Body of pancreas (tissue), 4 donors: ENCODE results near the gene DPH2.

Experiments
- POLR2A ChIP-seq, 3 donors: fragments of 450-650 bp; IDR thresholded peaks; one replicate each; pipeline ENCODE4 v1.6.1; 2016; ENCODE audit warnings: antibody characterized with exemption in 3 of 3, mild to moderate bottlenecking in 2 of 3
- TF ChIP-seq, protein P1 (sequence below), 7 experiments: fragments of 450-650 bp in 4 of 7; fragments of 200-600 bp in 3 of 7; sonication (generic) in 3 of 7; IDR thresholded peaks; one replicate each; pipeline ENCODE4 v1.5.1; 2016 to 2019; ENCODE audit warnings: antibody characterized with exemption in 7 of 7

DNA sequence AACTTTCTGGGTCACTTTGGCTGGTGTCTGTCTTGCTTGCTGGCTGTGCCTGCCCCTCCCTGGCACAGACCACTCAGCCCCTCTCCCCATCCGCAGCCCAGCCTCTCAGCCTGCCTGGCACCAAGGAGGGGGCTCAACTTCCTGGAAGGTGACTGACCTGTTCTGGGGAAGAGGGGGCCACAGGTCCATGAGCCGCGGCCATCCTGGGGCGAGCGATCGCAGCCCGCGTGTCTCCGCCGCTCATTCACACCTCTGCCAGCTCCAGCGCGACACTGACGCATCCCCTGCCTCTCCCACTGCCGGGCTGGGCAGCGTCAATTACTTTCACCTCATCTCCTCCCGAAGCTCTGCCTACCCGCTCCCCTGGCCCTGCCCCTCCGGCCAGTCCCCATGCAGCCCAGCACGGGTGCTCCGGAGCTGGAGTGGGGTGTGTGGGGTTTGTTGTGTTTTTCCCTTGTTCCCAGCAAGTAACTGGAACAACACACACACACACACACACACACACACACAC lies 47.1 kb downstream of the DPH2 start:
- TF ChIP-seq POLR2A (IDR thresholded peaks at IDR 0.05) = no peak
- TF ChIP-seq, protein P1, sequence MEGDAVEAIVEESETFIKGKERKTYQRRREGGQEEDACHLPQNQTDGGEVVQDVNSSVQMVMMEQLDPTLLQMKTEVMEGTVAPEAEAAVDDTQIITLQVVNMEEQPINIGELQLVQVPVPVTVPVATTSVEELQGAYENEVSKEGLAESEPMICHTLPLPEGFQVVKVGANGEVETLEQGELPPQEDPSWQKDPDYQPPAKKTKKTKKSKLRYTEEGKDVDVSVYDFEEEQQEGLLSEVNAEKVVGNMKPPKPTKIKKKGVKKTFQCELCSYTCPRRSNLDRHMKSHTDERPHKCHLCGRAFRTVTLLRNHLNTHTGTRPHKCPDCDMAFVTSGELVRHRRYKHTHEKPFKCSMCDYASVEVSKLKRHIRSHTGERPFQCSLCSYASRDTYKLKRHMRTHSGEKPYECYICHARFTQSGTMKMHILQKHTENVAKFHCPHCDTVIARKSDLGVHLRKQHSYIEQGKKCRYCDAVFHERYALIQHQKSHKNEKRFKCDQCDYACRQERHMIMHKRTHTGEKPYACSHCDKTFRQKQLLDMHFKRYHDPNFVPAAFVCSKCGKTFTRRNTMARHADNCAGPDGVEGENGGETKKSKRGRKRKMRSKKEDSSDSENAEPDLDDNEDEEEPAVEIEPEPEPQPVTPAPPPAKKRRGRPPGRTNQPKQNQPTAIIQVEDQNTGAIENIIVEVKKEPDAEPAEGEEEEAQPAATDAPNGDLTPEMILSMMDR (IDR thresholded peaks at IDR 0.05) = no peak
